HCT116 (cell line): ENCODE data around the gene SUMO3. TPM values are rescaled to one million over a fixed set of nuclear protein-coding genes. Genes with fewer than 3 reads are reported as not detected.

ENCODE experiments used
- ATAC-seq: fragments of 200-7000 bp; cut with Tn5 transposase; 2 replicates; pipeline ENCODE4 v1.9.1; 2020; ENCODE audit warnings: mild to moderate bottlenecking, moderate library complexity
- BruUV-seq: library from RNA; stranded (reverse); fragments of 400-500 nt; replicated peaks from 2 replicates; lab custom pipeline; 2021; lab: Mats Ljungman, UMichigan
- CTCF ChIA-PET: fragments of 300-600 bp; sonication (Branson Sonifier 250); formaldehyde crosslinking; loops from one replicate; lab custom pipeline; 2021; ENCODE audit warnings: antibody characterized with exemption; lab: Charles Lee
- POLR2A ChIA-PET: fragments of 300-600, 350-600 bp; sonication (Branson Sonifier 250); formaldehyde crosslinking; loops from one replicate; lab custom pipeline; 2021; ENCODE audit warnings: antibody characterized with exemption; lab: Charles Lee
- RAD21 ChIA-PET, 2 experiments: fragments of 300-600 bp; sonication (Branson Sonifier 250); formaldehyde crosslinking; loops; one replicate each; lab custom pipeline; 2023; ENCODE audit warnings: low total read pairs in 2 of 2; ENCODE audit not compliant: uncharacterized antibody in 2 of 2, unreplicated experiment in 2 of 2, low non-redundant PET in 1 of 2; lab: Charles Lee
- DNase-seq: peaks from one replicate; pipeline ENCODE4 v3.0.0-alpha.2; 2010; ENCODE audit warnings: low read depth, low spot score
- H2AFZ ChIP-seq: fragments of 200-600 bp; shearing (Covaris generic), sonication (generic); 2 replicates; pipeline ENCODE4 v1.6.1; 2017; ENCODE audit warnings: low read depth, mixed run types, mixed read lengths, antibody characterized with exemption, low read length; ENCODE audit not compliant: poor library complexity, severe bottlenecking
- H3K27ac ChIP-seq: 2 replicates; pipeline ENCODE4 v1.5.1; 2012; ENCODE audit warnings: low read depth, low read length
- H3K27me3 ChIP-seq: fragments of 200-600 bp; sonication (generic); 2 replicates; pipeline ENCODE4 v1.6.1; 2016; ENCODE audit warnings: mixed run types, low read length, mixed read lengths; ENCODE audit not compliant: insufficient read depth
- H3K36me3 ChIP-seq, 2 experiments: fragments of 200-500 bp in 1 of 2; fragments of 200-600 bp in 1 of 2; sonication (Bioruptor generic) in 1 of 2; sonication (generic) in 1 of 2; 2 replicates each; pipeline versions ENCODE4 v1.5.1 to v1.6.1; 2014 to 2016; ENCODE audit warnings: low read length in 2 of 2, inconsistent platforms in 1 of 2, mixed read lengths in 1 of 2, mixed run types in 1 of 2; ENCODE audit not compliant: insufficient read depth in 2 of 2, control insufficient read depth in 1 of 2
- H3K4me1 ChIP-seq, 2 experiments: fragments of 200-600 bp in 1 of 2; sonication (generic) in 1 of 2; 2 replicates each; pipeline versions ENCODE4 v1.5.1 to v1.6.1; 2012 to 2017; ENCODE audit warnings: low read length in 2 of 2, inconsistent platforms in 1 of 2, mild to moderate bottlenecking in 1 of 2, mixed read lengths in 1 of 2, mixed run types in 1 of 2, moderate library complexity in 1 of 2; ENCODE audit not compliant: insufficient read depth in 2 of 2, control insufficient read depth in 1 of 2
- H3K4me2 ChIP-seq: fragments of 200-600 bp; sonication (generic); 2 replicates; pipeline ENCODE4 v1.6.1; 2017; ENCODE audit warnings: mixed run types, low read length, mixed read lengths
- H3K4me3 ChIP-seq, 2 experiments: fragments of 200-600 bp in 1 of 2; sonication (generic) in 1 of 2; replicated peaks in 1 of 2; 2 replicates each; pipeline ENCODE4 v1.5.1; 2011 to 2016; ENCODE audit warnings: low read length in 2 of 2, control low read depth in 1 of 2, low read depth in 1 of 2, mild to moderate bottlenecking in 1 of 2, mixed read lengths in 1 of 2, mixed run types in 1 of 2
- H3K79me2 ChIP-seq: fragments of 200-600 bp; sonication (generic); 2 replicates; pipeline ENCODE4 v1.6.1; 2017; ENCODE audit warnings: mild to moderate bottlenecking, mixed run types, low read length, moderate library complexity, mixed read lengths; ENCODE audit not compliant: insufficient read depth
- H3K9ac ChIP-seq: fragments of 200-600 bp; sonication (generic); 2 replicates; pipeline ENCODE4 v1.6.1; 2016; ENCODE audit warnings: low read length, mixed read lengths
- H3K9me2 ChIP-seq: fragments of 200-600 bp; sonication (generic), shearing (Covaris generic); 2 replicates; pipeline ENCODE4 v1.6.1; 2017; ENCODE audit warnings: mixed run types, mild to moderate bottlenecking, moderate library complexity; ENCODE audit not compliant: insufficient read depth
- H3K9me3 ChIP-seq, 2 experiments: fragments of 200-500 bp in 1 of 2; fragments of 200-600 bp in 1 of 2; sonication (Bioruptor generic) in 1 of 2; sonication (generic) in 1 of 2; 2 replicates each; pipeline ENCODE4 v1.6.1; 2014 to 2017; ENCODE audit warnings: low read length in 2 of 2, mixed read lengths in 2 of 2, inconsistent platforms in 1 of 2, low read depth in 1 of 2, mild to moderate bottlenecking in 1 of 2, mixed run types in 1 of 2, moderate library complexity in 1 of 2; ENCODE audit not compliant: control insufficient read depth in 1 of 2, insufficient read depth in 1 of 2
- H4K20me1 ChIP-seq: fragments of 200-600 bp; sonication (generic), shearing (Covaris generic); 2 replicates; pipeline ENCODE4 v1.6.1; 2017; ENCODE audit warnings: mixed run types, mild to moderate bottlenecking, moderate library complexity; ENCODE audit not compliant: insufficient read depth
- CEBPB ChIP-seq: IDR thresholded peaks from 2 replicates; pipeline ENCODE4 v1.6.1; 2012; ENCODE audit warnings: low read depth
- EGR1 ChIP-seq: IDR thresholded peaks from 2 replicates; pipeline ENCODE4 v1.6.1; 2012; ENCODE audit warnings: low read depth
- EZH2 ChIP-seq: fragments of 200-600 bp; sonication (generic); IDR thresholded peaks from 2 replicates; pipeline ENCODE4 v1.6.1; 2017; ENCODE audit warnings: antibody characterized with exemption, mixed run types
- EZH2phosphoT487 ChIP-seq: fragments of 200-600 bp; IDR thresholded peaks from 2 replicates; pipeline ENCODE4 v1.6.1; 2018; ENCODE audit warnings: antibody characterized with exemption, borderline replicate concordance
- FOSL1 ChIP-seq: IDR thresholded peaks from 2 replicates; pipeline ENCODE4 v1.6.1; 2012; ENCODE audit warnings: low read depth
- JUND ChIP-seq: IDR thresholded peaks from 2 replicates; pipeline ENCODE4 v1.6.1; 2012
- POLR2A ChIP-seq: IDR thresholded peaks from 2 replicates; pipeline ENCODE4 v1.7.0; 2011; ENCODE audit warnings: borderline replicate concordance; ENCODE audit not compliant: insufficient read depth, insufficient read length; ENCODE audit errors: extremely low read depth
- POLR2AphosphoS5 ChIP-seq: IDR thresholded peaks from 2 replicates; pipeline ENCODE4 v1.6.1; 2011; ENCODE audit warnings: mild to moderate bottlenecking, low read depth, low read length, moderate library complexity
- RAD21 ChIP-seq: IDR thresholded peaks from 2 replicates; pipeline ENCODE4 v1.6.1; 2012; ENCODE audit warnings: low read depth, mild to moderate bottlenecking
- SIN3A ChIP-seq: IDR thresholded peaks from 2 replicates; pipeline ENCODE4 v1.6.1; 2012; ENCODE audit warnings: low read depth
- SP1 ChIP-seq: IDR thresholded peaks from 2 replicates; pipeline ENCODE4 v1.6.1; 2012; ENCODE audit warnings: low read depth
- TCF7L2 ChIP-seq: IDR thresholded peaks from 2 replicates; pipeline ENCODE4 v1.7.0; 2011; ENCODE audit warnings: borderline replicate concordance, inconsistent platforms; ENCODE audit not compliant: insufficient read depth, insufficient read length; ENCODE audit errors: extremely low read depth
- YY1 ChIP-seq: IDR thresholded peaks from 2 replicates; pipeline ENCODE4 v1.6.1; 2011; ENCODE audit warnings: low read length, low read depth, moderate library complexity, mild to moderate bottlenecking; ENCODE audit not compliant: insufficient replicate concordance; ENCODE audit errors: extremely low read depth
- ZFX ChIP-seq: fragments of 450-650 bp; IDR thresholded peaks from 2 replicates; pipeline ENCODE4 v1.6.1; 2017
- ZNF274 ChIP-seq: fragments of 200-500 bp; sonication (Bioruptor generic); IDR thresholded peaks from 2 replicates; pipeline ENCODE4 v1.6.1; 2014; ENCODE audit warnings: mild to moderate bottlenecking, low read depth, low read length, inconsistent platforms
- intact Hi-C: fragments of 100-400 bp; cut with micrococcal nuclease; formaldehyde crosslinking; loops from 2 replicates; pipeline ENCODE4 v1.10.0; 2022
- total RNA-seq: library from RNA; stranded (reverse); gene quantifications from one replicate; pipeline ENCODE4 v1.2.1, GENCODE V29; 2021; ENCODE audit not compliant: unreplicated experiment
- TF ChIP-seq, protein P1 (sequence below): IDR thresholded peaks from 2 replicates; pipeline ENCODE4 v1.6.1; 2012
- TF ChIP-seq, protein P2 (sequence below): IDR thresholded peaks from 2 replicates; pipeline ENCODE4 v1.6.1; 2012; ENCODE audit warnings: low read depth
- TF ChIP-seq, protein P3 (sequence below): IDR thresholded peaks from 2 replicates; pipeline ENCODE4 v1.6.1; 2012

SUMO3 gene
- total RNA-seq, 1 experiment from 2014 or later, result 31.5 TPM

DNA sequence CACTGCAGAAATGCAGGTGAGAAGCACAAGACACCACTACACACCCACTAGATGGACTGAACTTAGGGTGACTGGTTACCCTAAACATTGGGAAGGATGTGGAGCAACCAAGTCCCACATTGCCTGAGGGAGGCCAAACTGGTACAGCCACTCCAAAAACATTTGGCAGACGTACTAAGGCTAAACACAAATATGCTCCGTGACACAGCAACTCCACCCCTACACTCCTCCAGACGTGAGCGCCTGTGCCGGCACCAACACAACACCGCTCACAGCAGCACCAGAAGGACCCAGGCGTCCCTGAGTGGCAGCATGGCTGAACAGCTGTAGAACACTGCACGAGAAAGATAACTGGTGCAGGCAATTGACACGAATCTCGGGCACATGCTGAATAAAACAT, 40.9 kb upstream of the SUMO3 start:
- CTCF ChIA-PET, result no interaction called here
- no peaks in the 10 kb centered on the region for H3K27me3 ChIP-seq
- H3K36me3 ChIP-seq, result peaks cover 28 to 32% of the 10 kb centered on the region in 2 experiments
- H4K20me1 ChIP-seq, result no peaks in the 10 kb centered on the region
- intact Hi-C loops, result no loop called here
- H3K79me2 ChIP-seq, result peaks cover 60% of the 10 kb centered on the region
- no peaks in the 10 kb centered on the region; a peak in 1 of 4 replicates for H3K4me1 ChIP-seq
- RAD21 ChIA-PET, result no interaction called here
- no peak overlapping the region for H3K4me3 ChIP-seq
- H3K27ac ChIP-seq, result no peak overlapping the region
- no peak for TF ChIP-seq EZH2
- TF ChIP-seq, protein P1, sequence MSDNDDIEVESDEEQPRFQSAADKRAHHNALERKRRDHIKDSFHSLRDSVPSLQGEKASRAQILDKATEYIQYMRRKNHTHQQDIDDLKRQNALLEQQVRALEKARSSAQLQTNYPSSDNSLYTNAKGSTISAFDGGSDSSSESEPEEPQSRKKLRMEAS, result no peak
- no peak for TF ChIP-seq RAD21
- no peak for TF ChIP-seq FOSL1
- TF ChIP-seq, protein P2, sequence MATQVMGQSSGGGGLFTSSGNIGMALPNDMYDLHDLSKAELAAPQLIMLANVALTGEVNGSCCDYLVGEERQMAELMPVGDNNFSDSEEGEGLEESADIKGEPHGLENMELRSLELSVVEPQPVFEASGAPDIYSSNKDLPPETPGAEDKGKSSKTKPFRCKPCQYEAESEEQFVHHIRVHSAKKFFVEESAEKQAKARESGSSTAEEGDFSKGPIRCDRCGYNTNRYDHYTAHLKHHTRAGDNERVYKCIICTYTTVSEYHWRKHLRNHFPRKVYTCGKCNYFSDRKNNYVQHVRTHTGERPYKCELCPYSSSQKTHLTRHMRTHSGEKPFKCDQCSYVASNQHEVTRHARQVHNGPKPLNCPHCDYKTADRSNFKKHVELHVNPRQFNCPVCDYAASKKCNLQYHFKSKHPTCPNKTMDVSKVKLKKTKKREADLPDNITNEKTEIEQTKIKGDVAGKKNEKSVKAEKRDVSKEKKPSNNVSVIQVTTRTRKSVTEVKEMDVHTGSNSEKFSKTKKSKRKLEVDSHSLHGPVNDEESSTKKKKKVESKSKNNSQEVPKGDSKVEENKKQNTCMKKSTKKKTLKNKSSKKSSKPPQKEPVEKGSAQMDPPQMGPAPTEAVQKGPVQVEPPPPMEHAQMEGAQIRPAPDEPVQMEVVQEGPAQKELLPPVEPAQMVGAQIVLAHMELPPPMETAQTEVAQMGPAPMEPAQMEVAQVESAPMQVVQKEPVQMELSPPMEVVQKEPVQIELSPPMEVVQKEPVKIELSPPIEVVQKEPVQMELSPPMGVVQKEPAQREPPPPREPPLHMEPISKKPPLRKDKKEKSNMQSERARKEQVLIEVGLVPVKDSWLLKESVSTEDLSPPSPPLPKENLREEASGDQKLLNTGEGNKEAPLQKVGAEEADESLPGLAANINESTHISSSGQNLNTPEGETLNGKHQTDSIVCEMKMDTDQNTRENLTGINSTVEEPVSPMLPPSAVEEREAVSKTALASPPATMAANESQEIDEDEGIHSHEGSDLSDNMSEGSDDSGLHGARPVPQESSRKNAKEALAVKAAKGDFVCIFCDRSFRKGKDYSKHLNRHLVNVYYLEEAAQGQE, result no peak
- no peak for TF ChIP-seq EZH2phosphoT487
- TF ChIP-seq POLR2A, result no peak
- TF ChIP-seq CEBPB, result no peak
- no peak for TF ChIP-seq EGR1
- no peak for TF ChIP-seq YY1
- TF ChIP-seq, protein P3, sequence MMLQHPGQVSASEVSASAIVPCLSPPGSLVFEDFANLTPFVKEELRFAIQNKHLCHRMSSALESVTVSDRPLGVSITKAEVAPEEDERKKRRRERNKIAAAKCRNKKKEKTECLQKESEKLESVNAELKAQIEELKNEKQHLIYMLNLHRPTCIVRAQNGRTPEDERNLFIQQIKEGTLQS, result no peak
- no peak for TF ChIP-seq JUND
- no peak for TF ChIP-seq SIN3A
- no peak for TF ChIP-seq ZFX
- TF ChIP-seq SP1, result no peak
- TF ChIP-seq POLR2AphosphoS5, result no peak
- TF ChIP-seq ZNF274, result no peak
- TF ChIP-seq TCF7L2, result no peak
- H3K9me2 ChIP-seq, result no peaks in the 10 kb centered on the region
- POLR2A ChIA-PET, result no interaction called here
- H3K9ac ChIP-seq, result no peak overlapping the region
- no peak overlapping the region for H2AFZ ChIP-seq
- H3K4me2 ChIP-seq, result no peak overlapping the region
- no TSS peak for BruUV-seq
- DNase-seq (no peak), ATAC-seq (no peak)
- H3K9me3 ChIP-seq, result no peaks in the 10 kb centered on the region
